ENCODE results near the gene MORC2. TPM values are rescaled to one million over a fixed set of nuclear protein-coding genes. Genes with fewer than 3 reads are reported as not detected.

The MORC2 gene
- total RNA-seq, 2 donors from 2014 or later: 34.9 to 36.3 TPM

DNA sequence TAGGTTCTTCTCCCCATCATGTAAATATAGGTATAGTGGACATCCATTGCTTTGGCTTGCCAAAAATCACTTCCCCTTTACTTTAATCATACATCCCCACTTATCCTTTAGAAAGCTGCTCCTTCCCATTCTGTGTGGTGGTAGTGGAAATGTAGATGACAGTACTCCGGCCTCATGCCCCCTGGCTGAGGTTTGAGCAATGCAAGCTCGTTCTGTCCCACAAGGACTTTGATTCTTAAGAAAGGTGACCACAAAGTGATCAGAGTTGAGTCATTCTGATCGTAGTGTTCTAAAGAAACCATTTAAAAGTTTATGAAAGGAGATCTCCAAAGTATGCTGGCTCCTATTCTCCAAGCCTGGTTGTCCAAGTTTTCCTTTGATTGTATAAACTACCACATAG, 11.4 kb upstream of the MORC2 start:
- Mint-ChIP-seq H3K4me3 (no peak overlapping the region), H3K36me3 (ENCODE audit: low read depth) (peaks cover 40% of the 10 kb centered on the region), H3K9me3 (peaks cover 38% of the 10 kb centered on the region), H3K27ac (no peak overlapping the region), H3K27me3 (ENCODE audit: insufficient read depth) (no peaks in the 10 kb centered on the region), H3K4me1 (no peaks in the 10 kb centered on the region)
- 99 to 100% methylated on average over 2 to 3 of the region's 3 CpGs for WGBS, 2 experiments (ENCODE audit: insufficient coverage in 1 of 2, insufficient read length in 1 of 2)
- Histone ChIP-seq H3K4me1 (ENCODE audit: control insufficient read depth, insufficient read depth, low read length) (no peaks in the 10 kb centered on the region), H3K9ac (ENCODE audit: extremely low read depth, low read length, poor library complexity, severe bottlenecking) (no peak overlapping the region), H3K27ac (ENCODE audit: low read depth, low read length) (no peak overlapping the region), H3K36me3 (ENCODE audit: control insufficient read depth, insufficient read depth, low read length) (peaks cover 35% of the 10 kb centered on the region), H3K4me3 (ENCODE audit: low read length) (no peak overlapping the region), H3K27me3 (ENCODE audit: control insufficient read depth, insufficient read depth, low read length, poor library complexity, severe bottlenecking) (no peaks in the 10 kb centered on the region), H3K9me3 (ENCODE audit: control insufficient read depth, low read length) (peaks cover 48% of the 10 kb centered on the region)
- TF ChIP-seq, protein P1, sequence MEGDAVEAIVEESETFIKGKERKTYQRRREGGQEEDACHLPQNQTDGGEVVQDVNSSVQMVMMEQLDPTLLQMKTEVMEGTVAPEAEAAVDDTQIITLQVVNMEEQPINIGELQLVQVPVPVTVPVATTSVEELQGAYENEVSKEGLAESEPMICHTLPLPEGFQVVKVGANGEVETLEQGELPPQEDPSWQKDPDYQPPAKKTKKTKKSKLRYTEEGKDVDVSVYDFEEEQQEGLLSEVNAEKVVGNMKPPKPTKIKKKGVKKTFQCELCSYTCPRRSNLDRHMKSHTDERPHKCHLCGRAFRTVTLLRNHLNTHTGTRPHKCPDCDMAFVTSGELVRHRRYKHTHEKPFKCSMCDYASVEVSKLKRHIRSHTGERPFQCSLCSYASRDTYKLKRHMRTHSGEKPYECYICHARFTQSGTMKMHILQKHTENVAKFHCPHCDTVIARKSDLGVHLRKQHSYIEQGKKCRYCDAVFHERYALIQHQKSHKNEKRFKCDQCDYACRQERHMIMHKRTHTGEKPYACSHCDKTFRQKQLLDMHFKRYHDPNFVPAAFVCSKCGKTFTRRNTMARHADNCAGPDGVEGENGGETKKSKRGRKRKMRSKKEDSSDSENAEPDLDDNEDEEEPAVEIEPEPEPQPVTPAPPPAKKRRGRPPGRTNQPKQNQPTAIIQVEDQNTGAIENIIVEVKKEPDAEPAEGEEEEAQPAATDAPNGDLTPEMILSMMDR (conservative IDR thresholded peaks at IDR 0.05): peak; percentile 43
- peak; percentile 46 for DNase-seq

DNA sequence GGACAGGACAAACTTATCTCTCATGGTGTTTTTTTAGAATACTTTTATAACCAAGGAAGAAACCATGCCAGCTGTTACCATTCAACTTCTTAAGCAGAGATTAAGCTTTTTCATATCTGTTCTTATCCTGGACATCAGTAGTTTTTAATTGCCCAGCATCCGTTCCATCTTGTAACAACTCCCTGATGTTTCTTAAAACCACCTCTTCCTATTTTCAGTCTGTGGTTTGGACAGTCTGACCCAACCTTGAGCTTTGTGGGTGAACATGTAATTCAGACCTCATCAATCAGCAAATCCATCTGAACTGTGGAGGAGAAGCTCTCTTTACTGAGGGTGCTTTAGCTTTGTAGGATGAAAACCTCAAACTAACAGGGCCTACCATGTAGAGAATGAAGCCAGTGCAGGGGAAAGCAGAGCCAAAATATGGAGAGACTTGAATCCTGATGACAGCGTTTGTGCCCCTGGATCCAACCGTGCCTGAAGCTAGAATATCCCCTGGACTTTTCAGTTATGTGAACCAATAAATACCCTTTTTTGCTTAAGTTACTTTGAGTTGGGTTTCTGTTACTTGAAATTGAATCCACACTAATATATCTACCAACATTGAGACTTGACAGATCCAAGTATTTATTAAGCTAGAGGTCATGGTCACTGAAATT, 9.9 kb upstream of the MORC2 start:
- H3K4me3 Mint-ChIP-seq: no peak overlapping the region
- Histone ChIP-seq H3K27ac (ENCODE audit: low read depth, low read length) (no peak overlapping the region), H3K36me3 (ENCODE audit: control insufficient read depth, insufficient read depth, low read length) (peaks cover 50% of the 10 kb centered on the region), H3K4me3 (ENCODE audit: low read length) (no peak overlapping the region), H3K9ac (ENCODE audit: extremely low read depth, low read length, poor library complexity, severe bottlenecking) (no peak overlapping the region), H3K27me3 (ENCODE audit: control insufficient read depth, insufficient read depth, low read length, poor library complexity, severe bottlenecking) (no peaks in the 10 kb centered on the region), H3K4me1 (ENCODE audit: control insufficient read depth, insufficient read depth, low read length) (no peaks in the 10 kb centered on the region), H3K9me3 (ENCODE audit: control insufficient read depth, low read length) (peaks cover 56% of the 10 kb centered on the region)
- peaks cover 45% of the 10 kb centered on the region for H3K9me3 Mint-ChIP-seq
- H3K27me3 Mint-ChIP-seq (ENCODE audit: insufficient read depth): no peaks in the 10 kb centered on the region
- DNase-seq: no peak
- no peaks in the 10 kb centered on the region for H3K4me1 Mint-ChIP-seq
- H3K36me3 Mint-ChIP-seq (ENCODE audit: low read depth): peaks cover 55% of the 10 kb centered on the region
- no peak overlapping the region for H3K27ac Mint-ChIP-seq
- TF ChIP-seq, protein P1 (conservative IDR thresholded peaks at IDR 0.05): no peak
- 94 to 100% methylated on average over 3 of the region's 3 CpGs for WGBS, 2 experiments (ENCODE audit: insufficient coverage in 1 of 2, insufficient read length in 1 of 2)

DNA sequence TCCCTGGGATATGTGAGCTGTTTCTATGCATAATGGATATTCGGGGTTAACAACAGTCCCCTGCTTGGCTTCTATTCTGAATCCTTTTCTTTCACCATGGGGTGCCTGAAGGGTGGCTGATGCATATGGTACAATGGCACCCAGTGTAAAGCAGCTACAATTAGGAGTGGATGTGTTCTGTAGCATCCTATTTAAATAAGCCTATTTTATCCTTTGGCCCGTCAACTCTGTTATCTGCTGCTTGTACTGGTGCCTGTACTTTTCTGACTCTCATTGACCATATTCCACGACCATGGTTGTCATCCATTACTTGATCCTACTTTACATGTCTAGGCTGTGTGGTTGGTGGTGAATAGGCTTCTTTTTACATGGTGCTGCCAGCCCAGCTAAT, 1.8 kb upstream of the MORC2 start:
- Mint-ChIP-seq H3K4me3 (peak overlapping the region; percentile 85), H3K4me1 (peaks cover 20% of the 10 kb centered on the region), H3K27me3 (ENCODE audit: insufficient read depth) (peaks cover 2% of the 10 kb centered on the region), H3K36me3 (ENCODE audit: low read depth) (peaks cover 72% of the 10 kb centered on the region), H3K27ac (peak overlapping the region; percentile 87), H3K9me3 (peaks cover 67% of the 10 kb centered on the region)
- H3K27ac ChIP-seq (ENCODE audit: low read depth, low read length): no peak overlapping the region
- H3K9ac ChIP-seq (ENCODE audit: extremely low read depth, low read length, poor library complexity, severe bottlenecking): peak overlapping the region; percentile 81
- TF ChIP-seq, protein P1 (conservative IDR thresholded peaks at IDR 0.05): no peak
- DNase-seq: no peak
- H3K27me3 ChIP-seq (ENCODE audit: control insufficient read depth, insufficient read depth, low read length, poor library complexity, severe bottlenecking): no peaks in the 10 kb centered on the region
- WGBS, 2 experiments (ENCODE audit: insufficient coverage in 1 of 2, insufficient read length in 1 of 2): 20 to 63% methylated on average over 1 to 3 of the region's 3 CpGs
- no peaks in the 10 kb centered on the region for H3K4me1 ChIP-seq (ENCODE audit: control insufficient read depth, insufficient read depth, low read length)
- H3K9me3 ChIP-seq (ENCODE audit: control insufficient read depth, low read length): peaks cover 65% of the 10 kb centered on the region
- H3K4me3 ChIP-seq (ENCODE audit: low read length): peak overlapping the region; percentile 97
- peaks cover 70% of the 10 kb centered on the region for H3K36me3 ChIP-seq (ENCODE audit: control insufficient read depth, insufficient read depth, low read length)

All from endodermal cell (in vitro differentiated cells).